HEK293T (cell line): Measurements from ENCODE around the gene BRAP.

Source experiments
- FOXA1 ChIP-seq: fragments of 450-650 bp; IDR thresholded peaks from 2 replicates; pipeline ENCODE4 v1.6.1; 2016; ENCODE audit warnings: mild to moderate bottlenecking
- FOXK2 ChIP-seq: fragments of 450-650 bp; IDR thresholded peaks from 2 replicates; pipeline ENCODE4 v1.6.1; 2016; ENCODE audit warnings: mild to moderate bottlenecking
- NFRKB ChIP-seq: fragments of 450-650 bp; IDR thresholded peaks from 2 replicates; pipeline ENCODE4 v1.6.1; 2016; ENCODE audit warnings: mild to moderate bottlenecking, moderate library complexity
- SP1 ChIP-seq: fragments of 450-650 bp; IDR thresholded peaks from 2 replicates; pipeline ENCODE4 v1.6.1; 2017
- TARDBP ChIP-seq: fragments of 450-650 bp; IDR thresholded peaks from 2 replicates; pipeline ENCODE4 v1.6.1; 2016
- ZNF384 ChIP-seq: fragments of 450-650 bp; IDR thresholded peaks from 2 replicates; pipeline ENCODE4 v1.6.1; 2016
- TF ChIP-seq, protein P1 (sequence below): fragments of 450-650 bp; IDR thresholded peaks from 2 replicates; pipeline ENCODE4 v1.6.1; 2016

DNA sequence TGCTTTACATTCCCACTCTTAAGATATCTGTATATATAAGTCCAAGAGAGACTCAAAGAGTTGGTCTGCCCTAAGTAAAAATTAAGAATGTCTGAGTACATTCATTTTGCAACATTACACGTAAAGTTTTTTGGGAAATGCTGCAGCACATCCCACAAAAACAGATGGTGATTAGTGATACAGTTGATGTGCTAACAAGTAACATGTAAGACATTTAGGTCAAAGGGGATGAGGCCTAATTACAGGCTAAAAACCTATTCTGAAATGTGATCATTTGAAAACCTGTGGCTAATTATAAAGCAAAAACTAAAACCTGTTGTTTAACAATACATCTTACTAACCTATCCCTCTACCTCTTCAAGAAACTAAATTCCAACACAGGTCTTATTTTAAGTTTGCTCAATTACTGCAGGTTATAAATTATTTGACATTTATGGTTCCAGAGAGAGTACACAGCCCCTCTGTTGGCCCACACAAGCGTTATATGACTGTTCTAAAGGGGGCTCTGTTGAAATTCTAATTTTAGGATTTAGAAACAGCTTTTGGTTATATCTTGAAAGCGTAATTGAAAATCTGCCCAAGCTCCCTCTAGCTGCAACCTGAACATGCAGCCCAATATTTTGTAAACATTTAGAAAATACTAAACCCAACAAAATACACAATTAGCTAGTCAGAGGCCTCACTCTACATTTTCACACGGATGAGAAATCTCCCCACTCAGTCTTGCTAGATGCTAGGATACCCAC lies 42.9 kb downstream of the BRAP start:
- TF ChIP-seq NFRKB (no peak), ZNF384 (no peak), SP1 (no peak), TARDBP (no peak), FOXA1 (no peak), FOXK2 (no peak)
- TF ChIP-seq, protein P1, sequence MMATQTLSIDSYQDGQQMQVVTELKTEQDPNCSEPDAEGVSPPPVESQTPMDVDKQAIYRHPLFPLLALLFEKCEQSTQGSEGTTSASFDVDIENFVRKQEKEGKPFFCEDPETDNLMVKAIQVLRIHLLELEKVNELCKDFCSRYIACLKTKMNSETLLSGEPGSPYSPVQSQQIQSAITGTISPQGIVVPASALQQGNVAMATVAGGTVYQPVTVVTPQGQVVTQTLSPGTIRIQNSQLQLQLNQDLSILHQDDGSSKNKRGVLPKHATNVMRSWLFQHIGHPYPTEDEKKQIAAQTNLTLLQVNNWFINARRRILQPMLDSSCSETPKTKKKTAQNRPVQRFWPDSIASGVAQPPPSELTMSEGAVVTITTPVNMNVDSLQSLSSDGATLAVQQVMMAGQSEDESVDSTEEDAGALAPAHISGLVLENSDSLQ: no peak
